ENCODE data around the gene APBB2. TPM values are rescaled to one million over a fixed set of nuclear protein-coding genes. Genes with fewer than 3 reads are reported as not detected.

The APBB2 gene
- polyA plus RNA-seq, 12 donors: 32.7 to 1,075 (median 44.2) TPM

DNA sequence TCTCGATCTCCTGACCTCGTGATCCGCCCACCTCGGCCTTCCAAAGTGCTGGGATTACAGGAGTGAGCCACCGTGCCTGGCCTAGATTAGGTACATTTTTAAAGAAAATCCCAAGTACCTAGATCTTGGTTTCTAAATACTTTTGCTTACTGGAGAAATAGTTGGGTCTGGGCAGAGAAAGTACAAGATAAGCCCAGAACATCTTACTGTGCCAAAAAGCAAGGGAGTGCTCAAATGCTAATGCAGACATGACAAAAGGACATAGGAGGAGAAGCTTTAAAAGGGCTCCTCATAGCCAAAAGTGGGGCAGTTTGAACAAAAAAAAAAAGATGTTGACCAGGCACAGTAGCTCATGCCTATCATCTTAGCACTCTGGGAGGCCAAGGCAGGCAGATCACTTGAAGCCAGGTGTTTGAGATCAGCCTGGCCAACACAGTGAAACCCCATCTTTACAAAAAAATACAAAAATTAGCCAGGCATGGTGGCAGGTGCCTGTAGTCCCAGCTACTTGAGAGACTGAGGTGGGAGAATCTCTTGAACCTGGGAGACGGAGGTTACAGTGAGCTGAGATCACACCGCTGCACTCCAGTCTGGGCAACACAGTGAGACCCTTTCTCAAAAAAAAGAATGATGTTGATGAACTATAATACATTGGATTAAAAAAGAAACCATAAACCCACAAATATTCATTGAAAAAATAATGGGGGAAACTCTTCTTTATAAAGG is 107.5 kb downstream of the APBB2 start:
- no peak for DNase-seq

DNA sequence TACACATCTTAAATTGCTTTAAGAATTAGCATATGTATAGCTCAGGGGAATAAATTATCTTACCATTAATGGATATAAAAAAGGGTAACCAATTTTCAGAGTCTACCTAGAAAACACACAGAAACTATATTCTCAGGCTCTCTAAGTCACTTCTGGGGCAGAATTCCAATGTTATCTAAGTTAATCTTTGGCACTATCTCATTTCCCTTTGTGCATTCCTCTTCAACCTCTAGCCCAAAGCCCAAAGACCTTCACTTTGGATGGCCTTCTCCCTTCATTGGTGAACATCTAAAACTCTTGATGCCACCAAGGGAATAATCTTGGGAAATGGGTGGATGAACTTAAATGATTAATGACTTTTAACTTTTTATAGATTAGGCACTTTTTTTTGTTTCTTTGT is 108.3 kb downstream of the APBB2 start:
- DNase-seq: no peak

DNA sequence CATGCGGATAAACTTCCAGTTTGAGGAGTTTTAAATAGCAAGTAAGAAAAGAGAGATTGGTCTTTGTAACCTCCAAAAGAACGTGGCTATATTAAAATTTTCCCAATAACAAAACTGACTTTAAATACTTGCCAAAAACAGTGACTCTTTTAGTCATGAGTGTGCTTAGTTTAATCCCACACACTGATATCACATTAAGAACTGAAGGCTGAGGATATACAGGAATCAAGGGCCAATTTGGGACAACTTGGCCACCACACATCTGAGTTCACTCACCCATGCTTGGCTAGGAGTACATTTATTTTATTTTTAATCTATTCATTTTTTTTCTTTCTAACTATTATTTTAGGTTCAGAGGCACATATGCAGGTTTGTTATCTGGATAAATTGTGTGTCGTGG is 110.2 kb downstream of the APBB2 start:
- DNase-seq: no peak

GRCh38 chr4:41103657-41104056 is 110.7 kb downstream of the APBB2 start:
- DNase-seq: no peak

GRCh38 chr4:41102414-41103092 is 111.8 kb downstream of the APBB2 start:
- no peak for DNase-seq

- no peak for DNase-seq
These were observed 116.0 kb downstream of the APBB2 start for GRCh38 chr4:41098093-41099048.

- DNase-seq: no peak
These were observed 118.4 kb downstream of the APBB2 start for GRCh38 chr4:41095973-41096372.

GRCh38 chr4:41095192-41095872 is 119.0 kb downstream of the APBB2 start:
- DNase-seq: no peak

DNA sequence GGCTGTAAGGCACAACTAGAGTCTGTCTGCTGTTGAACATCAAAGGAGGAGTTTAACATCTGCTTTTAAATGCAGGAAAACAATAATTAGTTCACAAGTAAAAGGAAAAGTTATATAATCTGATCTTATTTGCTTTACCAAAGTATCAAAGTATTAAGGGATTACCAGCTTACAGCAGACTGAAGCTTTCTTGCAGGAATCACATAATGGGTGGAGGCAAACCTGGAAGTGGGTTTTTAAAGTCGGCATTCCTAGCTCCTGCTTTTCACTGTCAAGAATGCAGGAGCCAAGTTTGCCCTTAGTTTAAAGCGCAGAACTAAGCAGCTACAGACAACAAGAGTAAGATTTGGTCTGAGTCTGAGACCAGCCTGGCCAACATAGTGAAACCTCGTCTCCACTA is 122.2 kb downstream of the APBB2 start:
- no peak for DNase-seq

- no peak for DNase-seq
These were observed 132.5 kb downstream of the APBB2 start for GRCh38 chr4:41081847-41082246.

- DNase-seq: no peak
These were observed 133.4 kb downstream of the APBB2 start for GRCh38 chr4:41080976-41081375.

DNA sequence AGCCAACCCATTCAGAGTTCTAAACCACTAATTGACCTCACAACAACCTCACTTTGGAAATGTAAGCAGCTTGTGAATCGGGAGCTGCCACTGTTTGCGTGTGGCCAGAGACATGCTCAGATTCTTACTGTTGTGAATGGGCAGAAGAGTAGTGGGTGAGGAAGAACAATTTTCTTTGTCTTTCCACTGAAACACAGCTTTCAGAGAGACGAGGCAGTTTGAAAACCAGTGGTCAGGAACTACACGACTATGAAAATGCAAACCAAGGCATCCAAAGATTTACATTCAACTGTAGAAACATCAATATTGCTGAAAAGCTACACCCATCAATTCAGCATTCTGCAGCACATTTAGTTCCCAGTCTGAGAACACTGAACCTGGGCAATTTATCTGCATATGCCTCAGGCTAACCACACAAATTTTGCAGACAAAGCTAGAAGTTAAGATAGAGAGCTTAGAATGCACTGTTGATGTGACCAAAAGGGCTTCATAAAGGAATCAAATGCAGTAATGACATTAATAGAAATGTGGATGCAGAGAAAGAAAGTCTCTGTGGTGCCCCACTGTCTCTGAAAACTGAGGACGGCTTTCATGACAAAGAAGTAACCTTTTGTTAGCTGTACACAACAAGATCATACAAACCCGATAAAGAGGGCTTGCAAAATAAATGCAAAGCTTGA is 134.3 kb downstream of the APBB2 start:
- DNase-seq: no peak

DNA sequence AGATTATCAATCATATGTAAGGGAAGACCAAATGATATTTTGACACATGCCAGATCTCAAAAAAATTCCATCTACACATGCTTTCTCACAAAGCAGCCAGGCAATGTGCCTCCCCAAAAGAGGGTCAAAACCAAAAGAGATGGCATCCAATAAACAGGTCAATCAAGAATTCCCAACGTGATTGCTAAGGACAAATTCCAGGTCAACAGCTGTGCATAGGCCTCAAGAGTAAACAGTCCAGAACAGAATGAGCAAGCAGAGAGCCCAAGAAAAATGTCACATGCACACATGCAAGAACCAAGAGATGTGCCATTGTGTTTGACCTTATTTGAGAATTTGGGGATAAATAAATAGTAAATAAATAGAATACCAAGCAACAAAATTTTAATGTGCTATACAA is 136.7 kb downstream of the APBB2 start:
- DNase-seq: no peak

GRCh38 chr4:41076481-41076880 is 137.9 kb downstream of the APBB2 start:
- no peak for DNase-seq

DNA sequence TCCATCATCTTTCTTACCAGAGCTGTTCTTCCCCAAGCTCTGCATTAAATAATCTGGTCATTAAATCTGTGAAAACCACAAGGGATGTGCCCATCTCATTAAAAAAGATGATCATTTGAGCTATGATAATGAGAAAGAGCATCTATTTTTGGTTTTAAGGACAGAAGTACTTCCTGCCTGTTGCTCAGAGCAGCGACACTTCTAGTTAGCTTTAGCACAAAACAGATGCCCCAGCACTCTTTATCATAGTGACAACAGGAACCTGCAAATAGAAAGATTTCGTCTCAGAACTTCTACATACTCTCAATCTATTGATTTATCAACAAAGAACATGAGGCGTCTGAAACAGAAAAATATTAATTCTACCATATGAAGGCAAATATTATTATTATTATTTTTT is 140.1 kb downstream of the APBB2 start:
- DNase-seq: no peak

DNA sequence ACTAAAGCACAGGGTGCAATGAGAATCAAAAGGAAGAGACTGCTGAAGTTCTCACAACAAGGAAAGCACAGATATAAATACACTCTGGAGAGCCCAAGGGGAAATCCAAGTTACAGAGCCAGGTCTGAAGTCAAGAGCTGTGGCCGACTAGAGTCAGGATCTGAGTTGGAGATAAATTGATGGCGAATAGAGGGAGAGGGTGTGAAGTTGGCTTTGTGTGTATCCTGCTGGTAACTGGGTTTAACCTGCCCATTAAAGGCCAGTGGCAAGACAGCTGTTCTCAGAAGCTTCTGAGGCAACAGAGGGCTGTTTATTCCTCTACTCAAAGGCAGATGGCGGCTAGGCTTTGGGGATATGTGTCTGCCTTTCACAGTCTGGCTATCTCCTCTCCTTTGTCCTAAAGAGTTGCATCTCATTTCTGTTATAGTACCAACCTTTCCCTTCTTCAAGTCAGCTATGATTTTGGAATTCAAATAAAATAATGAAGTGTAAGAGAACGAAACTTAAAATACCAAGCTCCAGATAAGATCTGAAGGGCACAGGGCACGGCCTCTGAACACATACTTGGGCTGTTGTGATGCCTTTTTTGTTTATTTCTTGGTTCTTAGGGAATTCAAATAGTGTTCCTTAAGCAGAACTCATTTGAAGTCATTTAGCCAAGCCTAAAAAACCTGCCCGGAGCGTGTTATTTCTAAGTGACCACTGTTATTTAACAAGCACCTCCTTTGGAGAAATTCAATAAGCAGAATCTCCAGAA is 142.1 kb downstream of the APBB2 start:
- DNase-seq: no peak

DNA sequence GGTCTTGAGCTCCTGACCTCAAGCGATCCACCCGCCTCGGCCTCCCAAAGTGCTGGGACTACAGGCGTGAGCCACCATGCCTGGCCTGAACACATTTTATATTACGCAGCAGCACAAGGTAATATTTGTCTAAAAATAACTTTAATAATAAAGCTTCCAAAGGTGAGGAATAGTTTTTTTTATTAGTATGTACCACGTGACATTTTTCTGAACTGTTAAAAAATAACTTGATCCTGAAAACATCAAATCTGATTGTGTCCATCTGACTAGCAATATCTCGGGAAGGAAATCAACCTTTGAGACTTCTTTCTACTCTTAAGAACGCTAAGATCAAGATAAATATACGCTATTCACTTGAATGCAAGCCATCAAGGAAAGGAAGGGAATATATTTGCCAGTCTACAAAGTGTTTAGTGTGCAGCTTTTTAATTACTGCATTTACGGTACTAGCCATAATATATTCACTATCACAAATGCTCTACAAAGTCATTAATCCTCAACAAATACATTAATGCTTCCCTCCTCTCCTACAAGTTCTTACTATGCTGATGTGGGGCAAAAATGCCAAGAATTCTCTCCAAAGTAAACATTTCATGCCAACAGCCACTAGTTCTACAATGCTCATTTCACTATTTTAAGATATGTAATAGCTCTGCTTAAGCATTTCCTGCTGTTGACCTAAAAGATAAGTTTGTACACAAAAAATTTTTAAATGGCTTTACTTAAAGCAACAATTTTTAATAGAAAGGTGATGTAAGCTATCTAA is 143.6 kb downstream of the APBB2 start:
- no peak for DNase-seq

DNA sequence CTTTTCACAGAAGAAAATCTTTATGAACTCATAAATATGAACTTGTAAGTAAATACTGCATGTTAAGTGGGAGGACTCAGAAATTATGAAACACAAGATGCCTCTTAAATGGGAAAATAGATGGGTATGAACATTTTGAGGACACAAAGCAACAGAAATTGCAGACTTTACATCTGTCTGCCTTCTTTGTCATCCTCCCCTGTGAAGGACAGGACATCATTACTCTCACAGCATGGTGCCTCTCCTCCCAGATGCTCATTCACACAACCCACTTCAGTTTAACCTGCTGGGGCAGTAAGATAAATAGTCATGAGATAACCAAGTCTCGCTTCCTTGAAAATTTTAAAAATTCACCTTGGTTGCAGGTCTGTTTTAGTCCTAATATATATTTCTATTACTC is 144.5 kb downstream of the APBB2 start:
- no peak for DNase-seq

DNA sequence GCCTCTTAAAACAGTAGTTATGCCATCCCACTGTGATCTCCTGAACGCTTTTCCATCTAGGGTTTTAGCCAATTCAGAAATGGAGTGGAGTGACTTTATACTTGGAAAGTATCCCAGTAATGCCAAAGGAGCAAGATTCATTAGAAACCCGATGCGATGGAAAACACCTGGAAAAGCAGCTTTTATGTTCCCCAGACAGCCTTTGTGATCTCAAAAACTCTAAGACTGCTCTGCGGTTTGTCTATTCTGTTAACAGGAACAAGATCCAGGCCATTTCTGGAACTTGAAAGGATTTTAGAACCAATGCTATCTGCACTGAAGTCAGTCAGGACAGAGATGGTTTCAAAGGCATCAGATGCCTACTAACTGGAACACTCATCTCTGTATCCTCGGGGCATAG is 145.1 kb downstream of the APBB2 start:
- no peak for DNase-seq

DNA sequence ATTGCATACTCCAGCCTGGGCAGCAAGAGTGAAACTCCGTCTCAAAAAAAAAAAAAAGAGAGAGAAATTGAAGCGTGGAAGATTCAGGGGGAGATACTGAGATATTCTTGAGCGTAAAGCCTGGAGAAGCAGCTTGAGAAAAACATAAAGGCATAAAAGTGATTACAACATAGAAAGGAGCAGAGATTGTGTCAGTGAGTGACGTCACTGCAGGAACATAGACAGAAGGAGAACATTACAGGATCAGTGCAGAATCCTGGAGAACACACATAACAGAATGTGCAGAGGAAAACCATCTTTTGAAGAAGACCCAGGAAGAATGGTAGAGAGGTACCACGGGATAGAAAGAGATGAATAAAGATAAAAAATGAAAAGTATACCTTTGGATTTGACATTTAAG is 147.0 kb downstream of the APBB2 start:
- no peak for DNase-seq

Measured in muscle of arm (tissue), 12 donors.